ENCODE measurements around the gene POR. TPM values are rescaled to one million over a fixed set of nuclear protein-coding genes. Genes with fewer than 3 reads are reported as not detected.
"Not testable (repeated sequence)": the region's sequence is repeated elsewhere in the genome, so short reads cannot be mapped to it uniquely, and the experiment has no call there.

The POR gene
- total RNA-seq, 1 experiment from 2014 or later, result 99.3 TPM

GRCh38 chr7:75889826-75890225, 25.1 kb upstream of the POR start:
- ChIA-PET POLR2A (ENCODE audit: low non-redundant PET) (no interaction called here), CTCF (interaction anchor here (0.6 kb wide), 1 partner anchor 48 kb away, joined by 3 read pairs; no protein-coding TSS in a partner anchor)
- TF ChIP-seq, protein P1, sequence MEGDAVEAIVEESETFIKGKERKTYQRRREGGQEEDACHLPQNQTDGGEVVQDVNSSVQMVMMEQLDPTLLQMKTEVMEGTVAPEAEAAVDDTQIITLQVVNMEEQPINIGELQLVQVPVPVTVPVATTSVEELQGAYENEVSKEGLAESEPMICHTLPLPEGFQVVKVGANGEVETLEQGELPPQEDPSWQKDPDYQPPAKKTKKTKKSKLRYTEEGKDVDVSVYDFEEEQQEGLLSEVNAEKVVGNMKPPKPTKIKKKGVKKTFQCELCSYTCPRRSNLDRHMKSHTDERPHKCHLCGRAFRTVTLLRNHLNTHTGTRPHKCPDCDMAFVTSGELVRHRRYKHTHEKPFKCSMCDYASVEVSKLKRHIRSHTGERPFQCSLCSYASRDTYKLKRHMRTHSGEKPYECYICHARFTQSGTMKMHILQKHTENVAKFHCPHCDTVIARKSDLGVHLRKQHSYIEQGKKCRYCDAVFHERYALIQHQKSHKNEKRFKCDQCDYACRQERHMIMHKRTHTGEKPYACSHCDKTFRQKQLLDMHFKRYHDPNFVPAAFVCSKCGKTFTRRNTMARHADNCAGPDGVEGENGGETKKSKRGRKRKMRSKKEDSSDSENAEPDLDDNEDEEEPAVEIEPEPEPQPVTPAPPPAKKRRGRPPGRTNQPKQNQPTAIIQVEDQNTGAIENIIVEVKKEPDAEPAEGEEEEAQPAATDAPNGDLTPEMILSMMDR (conservative IDR thresholded peaks at IDR 0.05; ENCODE audit: low read depth, low read length), result no peak
- no peak for TF ChIP-seq EZH2 (IDR thresholded peaks at IDR 0.05; ENCODE audit: borderline replicate concordance, low read depth, low read length, poor library complexity, severe bottlenecking)
- Histone ChIP-seq H3K27ac (ENCODE audit: low read depth, low read length, poor library complexity, severe bottlenecking) (no peak overlapping the region), H3K27me3 (replicated peaks; ENCODE audit: insufficient read depth, low read depth, low read length, poor library complexity) (no peaks in the 10 kb centered on the region), H3K9me3 (ENCODE audit: low read depth, low read length, poor library complexity, severe bottlenecking) (no peaks in the 10 kb centered on the region), H3K36me3 (ENCODE audit: insufficient read depth, low read length, poor library complexity, severe bottlenecking) (peaks cover 13% of the 10 kb centered on the region), H3K4me3 (ENCODE audit: low read depth, low read length, poor library complexity, severe bottlenecking) (no peak overlapping the region), H3K4me1 (ENCODE audit: insufficient read depth, low read length, poor library complexity, severe bottlenecking) (no peaks in the 10 kb centered on the region)
- no TSS peak for BruUV-seq (replicated peaks)
- intact Hi-C loops (cut with micrococcal nuclease; ENCODE audit: unreplicated experiment), result loop anchor here (5.0 kb wide), 1 partner anchor 42 kb away; no protein-coding TSS in a partner anchor
- DNase-seq (ENCODE audit: low spot score), result peak; percentile 49

GRCh38 chr7:75891237-75891636, 23.7 kb upstream of the POR start:
- CTCF ChIA-PET, result interaction anchor here (0.7 kb wide), 1 partner anchor 1254 kb away, joined by 6 read pairs; no protein-coding TSS in a partner anchor

DNA sequence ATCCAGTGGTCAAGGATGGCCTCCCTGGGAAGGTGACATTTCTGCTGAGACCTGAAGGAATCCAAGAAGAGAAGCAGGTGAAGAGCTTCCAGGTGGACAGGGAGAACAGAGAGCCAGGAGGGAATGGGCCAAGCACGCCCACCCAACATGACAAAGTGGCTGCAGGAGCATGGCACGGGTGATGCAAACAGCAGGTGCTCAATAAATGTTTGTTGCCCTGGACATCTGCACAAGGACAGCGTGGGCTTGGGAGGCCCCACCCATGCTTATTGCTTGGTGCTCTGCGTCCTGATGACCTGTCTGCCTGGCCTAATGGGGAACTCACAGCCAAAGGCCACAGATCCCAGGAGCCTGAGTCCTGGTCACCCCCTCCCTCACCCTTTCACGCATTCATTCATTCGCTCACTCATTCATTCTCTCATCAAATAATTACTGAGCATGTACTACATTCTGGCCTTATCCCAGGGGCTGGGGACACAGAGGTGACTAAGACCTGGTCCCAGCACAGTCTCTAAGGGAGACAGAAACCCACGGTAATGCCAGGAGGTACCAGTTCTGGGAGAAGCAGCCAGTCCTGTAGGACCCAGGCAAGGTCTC, 23.0 kb upstream of the POR start:
- TF ChIP-seq EZH2 (IDR thresholded peaks at IDR 0.05; ENCODE audit: borderline replicate concordance, low read depth, low read length, poor library complexity, severe bottlenecking), result no peak
- TF ChIP-seq, protein P1 (conservative IDR thresholded peaks at IDR 0.05; ENCODE audit: low read depth, low read length), result no peak
- Histone ChIP-seq H3K36me3 (ENCODE audit: insufficient read depth, low read length, poor library complexity, severe bottlenecking) (peaks cover 8% of the 10 kb centered on the region), H3K4me3 (ENCODE audit: low read depth, low read length, poor library complexity, severe bottlenecking) (no peak overlapping the region), H3K27ac (ENCODE audit: low read depth, low read length, poor library complexity, severe bottlenecking) (no peak overlapping the region), H3K4me1 (ENCODE audit: insufficient read depth, low read length, poor library complexity, severe bottlenecking) (no peaks in the 10 kb centered on the region), H3K9me3 (ENCODE audit: low read depth, low read length, poor library complexity, severe bottlenecking) (no peaks in the 10 kb centered on the region), H3K27me3 (replicated peaks; ENCODE audit: insufficient read depth, low read depth, low read length, poor library complexity) (no peaks in the 10 kb centered on the region)
- intact Hi-C loops (cut with micrococcal nuclease; ENCODE audit: unreplicated experiment), result no loop called here
- POLR2A ChIA-PET (ENCODE audit: low non-redundant PET), result no interaction called here
- no peak for DNase-seq (ENCODE audit: low spot score)
- no TSS peak for BruUV-seq (replicated peaks)
- CTCF ChIA-PET, result interaction anchor here (0.7 kb wide), 1 partner anchor 1255 kb away, joined by 6 read pairs; no protein-coding TSS in a partner anchor

More at GRCh38 chr7:75891237-75891636, 23.7 kb upstream of the POR start:
- H3K9me3 ChIP-seq (ENCODE audit: low read depth, low read length, poor library complexity, severe bottlenecking); DNase-seq (ENCODE audit: low spot score); H3K4me3 ChIP-seq (ENCODE audit: low read depth, low read length, poor library complexity, severe bottlenecking); H3K27me3 ChIP-seq (replicated peaks; ENCODE audit: insufficient read depth, low read depth, low read length, poor library complexity); BruUV-seq (replicated peaks); H3K27ac ChIP-seq (ENCODE audit: low read depth, low read length, poor library complexity, severe bottlenecking); intact Hi-C loops (cut with micrococcal nuclease; ENCODE audit: unreplicated experiment); H3K4me1 ChIP-seq (ENCODE audit: insufficient read depth, low read length, poor library complexity, severe bottlenecking); H3K36me3 ChIP-seq (ENCODE audit: insufficient read depth, low read length, poor library complexity, severe bottlenecking): not testable (repeated sequence)
- POLR2A ChIA-PET (ENCODE audit: low non-redundant PET), result interaction anchor here (0.7 kb wide), 1 partner anchor 253 kb away, joined by 3 read pairs; no protein-coding TSS in a partner anchor

All from A673 (cell line).